T-helper 22 cell (primary cell): ENCODE results near the gene CHRM1.
"Not testable (repeated sequence)": the region's sequence is repeated elsewhere in the genome, so short reads cannot be mapped to it uniquely, and the experiment has no call there.

Source experiments
- DNase-seq: peaks from one replicate; pipeline ENCODE4 v3.0.0-alpha.2; 2020; ENCODE audit warnings: low read depth

The CHRM1 gene

GRCh38 chr11:62921201-62921572 is at the start of gene CHRM1:
Gene CHRM1 (minus strand): TSS chr11:62921363. CDS start chr11:62911100, 10,263 bp downstream.
- DNase-seq = no peak

- DNase-seq = no peak
Measured at GRCh38 chr11:62965574-62965973, 44.4 kb upstream of the CHRM1 start.

- no peak for DNase-seq
Measured at GRCh38 chr11:62962391-62962790, 41.2 kb upstream of the CHRM1 start.

- no peak for DNase-seq
Measured at GRCh38 chr11:62961017-62961570, 39.9 kb upstream of the CHRM1 start.

GRCh38 chr11:62959422-62959980 is 38.3 kb upstream of the CHRM1 start:
- no peak for DNase-seq

- no peak for DNase-seq
Measured at GRCh38 chr11:62958547-62959421, 37.6 kb upstream of the CHRM1 start.

- DNase-seq = no peak
Measured at GRCh38 chr11:62957147-62957546, 36.0 kb upstream of the CHRM1 start.

- no peak for DNase-seq
Measured at GRCh38 chr11:62954478-62954877, 33.3 kb upstream of the CHRM1 start.

GRCh38 chr11:62953811-62954210 is 32.6 kb upstream of the CHRM1 start:
- DNase-seq = no peak

- no peak for DNase-seq
Measured at GRCh38 chr11:62948765-62949320, 27.7 kb upstream of the CHRM1 start.

- not testable (repeated sequence) for DNase-seq
Measured at GRCh38 chr11:62945538-62945937, 24.4 kb upstream of the CHRM1 start.

GRCh38 chr11:62937528-62937927 is 16.4 kb upstream of the CHRM1 start:
- DNase-seq = not testable (repeated sequence)

- DNase-seq = no peak
Measured at GRCh38 chr11:62934496-62934785, 13.3 kb upstream of the CHRM1 start.

GRCh38 chr11:62933750-62934495 is 12.8 kb upstream of the CHRM1 start:
- DNase-seq = no peak

GRCh38 chr11:62933285-62933684 is 12.1 kb upstream of the CHRM1 start:
- DNase-seq = no peak

GRCh38 chr11:62931499-62932278 is 10.5 kb upstream of the CHRM1 start:
- DNase-seq = no peak

GRCh38 chr11:62930666-62931065 is 9.5 kb upstream of the CHRM1 start:
- no peak for DNase-seq

- DNase-seq = no peak
Measured at GRCh38 chr11:62930157-62930556, 9.0 kb upstream of the CHRM1 start.

GRCh38 chr11:62928011-62928410 is 6.8 kb upstream of the CHRM1 start:
- no peak for DNase-seq

GRCh38 chr11:62926680-62927455 is 5.7 kb upstream of the CHRM1 start:
- no peak for DNase-seq
